HUDEP-2 (cell line): ENCODE results near the gene PSMD3.
"Not testable (repeated sequence)": the region's sequence is repeated elsewhere in the genome, so short reads cannot be mapped to it uniquely, and the experiment has no call there.

Experiments
- DNase-seq, 76 experiments: peaks; one replicate each; lab custom pipeline; 2025; ENCODE audit not compliant: unreplicated experiment in 76 of 76; lab: John Stamatoyannopoulos, UW

Gene PSMD3

DNA sequence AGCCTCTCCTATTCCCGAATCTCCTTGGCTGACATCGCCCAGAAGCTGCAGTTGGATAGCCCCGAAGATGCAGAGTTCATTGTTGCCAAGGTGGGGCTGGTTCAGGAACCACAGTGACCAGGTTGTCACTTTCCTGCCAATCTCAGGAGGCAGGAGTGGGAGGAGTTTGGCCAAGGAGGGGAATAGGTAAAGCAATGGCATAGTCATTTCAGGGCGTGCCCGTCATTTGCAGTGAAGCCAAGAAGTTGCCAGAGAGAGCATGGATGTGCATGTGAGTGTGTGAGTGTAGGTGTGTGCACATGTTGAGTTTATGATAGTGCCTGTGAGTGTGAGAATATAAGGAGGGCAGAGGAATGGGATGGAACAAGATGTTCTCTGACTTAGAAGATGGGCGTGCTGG, 14.8 kb downstream of the PSMD3 start:
- no peak for DNase-seq

DNA sequence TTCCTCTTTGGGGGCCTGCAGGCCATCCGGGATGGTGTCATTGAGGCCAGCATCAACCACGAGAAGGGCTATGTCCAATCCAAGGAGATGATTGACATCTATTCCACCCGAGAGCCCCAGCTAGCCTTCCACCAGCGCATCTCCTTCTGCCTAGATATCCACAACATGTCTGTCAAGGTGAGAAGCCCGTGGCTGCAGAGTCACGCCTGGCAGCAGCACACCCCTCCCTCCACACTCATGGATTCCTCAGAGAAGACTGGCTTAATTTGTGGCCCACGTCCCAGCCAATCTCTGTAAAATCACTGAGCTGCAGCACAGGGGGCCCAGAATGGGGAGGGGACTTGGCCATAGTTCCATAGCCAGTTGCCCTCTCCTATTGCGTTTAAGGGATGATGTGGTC, 15.6 kb downstream of the PSMD3 start:
- no peak for DNase-seq

DNA sequence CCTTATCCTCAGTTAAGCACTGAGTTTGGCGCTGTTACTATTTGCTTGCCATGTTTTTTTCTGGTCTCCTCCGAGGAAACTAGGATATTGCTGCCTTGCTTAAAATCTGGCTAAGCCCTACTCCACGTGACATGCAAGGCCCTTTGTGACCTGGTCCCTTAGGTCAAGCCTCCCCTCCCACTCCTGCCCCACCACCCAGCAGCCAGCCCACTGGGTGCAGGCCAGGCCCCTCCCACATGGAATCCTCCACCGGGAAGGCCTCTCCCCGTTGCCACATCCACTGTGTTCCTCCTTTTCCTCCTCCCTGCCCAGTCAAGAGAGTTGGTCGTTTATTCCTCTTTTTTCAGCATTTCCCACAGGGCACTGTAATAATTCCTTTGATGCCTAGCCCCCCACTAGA, 16.2 kb downstream of the PSMD3 start:
- no peak for DNase-seq

DNA sequence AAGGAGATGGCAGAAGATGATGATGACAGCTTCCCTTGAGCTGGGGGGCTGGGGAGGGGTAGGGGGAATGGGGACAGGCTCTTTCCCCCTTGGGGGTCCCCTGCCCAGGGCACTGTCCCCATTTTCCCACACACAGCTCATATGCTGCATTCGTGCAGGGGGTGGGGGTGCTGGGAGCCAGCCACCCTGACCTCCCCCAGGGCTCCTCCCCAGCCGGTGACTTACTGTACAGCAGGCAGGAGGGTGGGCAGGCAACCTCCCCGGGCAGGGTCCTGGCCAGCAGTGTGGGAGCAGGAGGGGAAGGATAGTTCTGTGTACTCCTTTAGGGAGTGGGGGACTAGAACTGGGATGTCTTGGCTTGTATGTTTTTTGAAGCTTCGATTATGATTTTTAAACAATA, 16.9 kb downstream of the PSMD3 start:
- DNase-seq: no peak

DNA sequence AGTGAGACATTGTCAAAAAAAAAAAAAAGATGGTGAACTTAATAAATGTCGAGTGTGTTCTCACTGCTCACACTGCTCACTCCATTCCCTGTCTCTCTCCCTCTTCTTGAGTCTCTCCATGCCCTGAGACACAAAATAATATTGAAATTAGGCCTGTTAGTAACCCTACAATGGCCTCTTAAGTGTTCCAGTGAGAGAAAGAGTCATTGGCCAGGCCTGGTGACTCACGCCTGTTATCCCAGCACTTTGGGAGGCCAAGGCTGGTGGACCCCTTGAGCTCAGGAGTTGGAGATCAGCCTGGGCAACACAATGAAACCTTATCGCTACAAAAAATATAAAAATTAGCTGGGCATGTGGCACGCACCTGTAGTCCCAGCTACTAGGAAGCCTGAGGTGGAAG, 18.5 kb downstream of the PSMD3 start:
- DNase-seq: no peak

DNA sequence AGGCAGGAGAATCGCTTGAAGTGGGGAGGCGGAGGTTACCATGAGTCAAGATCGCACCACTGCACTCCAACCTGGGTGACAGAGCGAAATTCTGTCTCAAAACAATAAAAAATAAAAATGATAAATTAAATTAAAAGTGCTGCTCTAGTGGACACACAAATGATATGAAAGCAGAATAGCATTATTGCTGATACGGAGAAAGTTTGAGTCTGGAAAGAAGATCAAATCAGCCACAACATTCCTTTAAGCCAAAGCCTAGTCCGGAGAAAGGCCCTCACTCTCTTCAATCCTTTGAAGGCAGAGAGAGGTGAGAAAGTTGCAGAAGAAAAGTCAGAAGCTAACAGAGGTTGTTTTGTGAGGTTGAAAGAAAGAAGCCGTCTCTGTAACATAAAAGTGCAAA, 19.6 kb downstream of the PSMD3 start:
- DNase-seq: no peak

DNA sequence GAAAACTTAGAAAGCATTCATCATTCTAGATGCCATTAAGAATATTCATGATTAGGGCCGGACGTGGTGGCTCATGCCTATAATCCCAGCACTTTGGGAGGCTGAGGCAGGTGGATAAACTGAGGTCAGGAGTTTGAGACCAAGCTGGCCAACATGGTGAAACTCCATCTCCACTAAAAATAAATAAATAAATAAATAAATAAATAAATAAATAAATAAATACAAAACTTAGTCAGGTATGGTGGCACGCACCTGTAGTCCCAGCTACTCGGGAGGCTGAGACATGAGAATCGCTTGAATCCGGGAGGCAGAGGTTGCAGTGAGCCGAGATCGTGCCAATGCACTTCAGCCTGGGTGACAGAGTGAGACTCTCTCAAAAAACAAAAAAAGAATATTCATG, 20.7 kb downstream of the PSMD3 start:
- not testable (repeated sequence) for DNase-seq

DNA sequence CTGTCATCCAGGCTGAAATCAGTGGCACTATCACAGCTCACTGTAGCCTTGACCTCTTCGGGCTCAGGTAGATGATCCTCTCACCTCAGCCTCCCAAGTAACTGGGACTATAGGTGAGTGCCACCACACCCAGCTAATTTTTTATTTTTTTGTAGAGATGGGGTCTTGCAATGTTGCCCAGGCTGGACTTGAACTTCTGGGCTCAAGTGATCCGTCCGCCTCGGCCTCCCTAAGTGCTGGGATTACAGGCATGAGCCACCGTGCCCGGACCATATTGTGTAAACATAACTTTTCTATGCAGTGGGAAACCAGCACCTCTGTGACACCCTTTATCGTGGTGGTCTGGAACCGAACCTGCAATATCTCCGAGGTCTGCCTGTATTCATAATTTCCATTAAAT, 23.5 kb downstream of the PSMD3 start:
- DNase-seq: no peak

DNA sequence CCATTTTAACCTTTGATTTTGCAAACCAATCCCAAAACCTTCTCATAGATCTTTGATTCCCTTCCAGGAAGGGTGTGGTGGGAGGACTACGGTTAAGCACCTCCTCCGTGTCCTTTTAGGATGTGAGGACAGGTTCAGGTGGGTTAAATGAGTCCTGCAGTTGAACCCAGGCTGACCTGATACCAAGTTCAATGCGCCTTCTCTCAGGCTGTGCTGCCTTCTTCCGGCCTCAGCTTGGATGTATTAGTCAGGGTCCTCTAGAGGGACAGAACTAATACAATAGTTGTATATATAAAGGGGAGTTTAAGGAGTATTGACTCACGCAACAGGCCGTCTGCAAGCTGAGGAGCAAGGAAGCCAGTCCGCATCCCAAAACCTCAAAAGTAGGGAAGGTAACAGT, 24.1 kb downstream of the PSMD3 start:
- DNase-seq: no peak

DNA sequence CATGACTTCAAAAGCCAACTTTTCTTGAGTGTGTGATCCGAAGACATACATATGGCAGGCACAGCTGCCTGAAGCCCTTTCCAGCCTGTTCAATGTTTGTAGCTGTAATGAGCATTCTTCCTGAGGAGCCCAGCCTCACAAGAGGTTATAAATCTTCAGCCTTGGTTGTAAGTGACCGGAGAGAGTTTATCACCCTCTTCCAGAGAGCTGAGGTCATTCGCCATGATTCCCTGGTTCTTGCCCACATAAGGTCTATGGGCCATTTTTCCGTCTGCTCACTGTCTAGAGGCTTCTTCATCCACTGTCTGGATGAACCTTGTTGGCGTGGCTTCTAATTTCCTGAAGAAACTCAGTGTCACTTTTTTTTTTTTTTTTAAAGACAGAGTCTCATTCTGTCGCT, 24.9 kb downstream of the PSMD3 start:
- no peak for DNase-seq

DNA sequence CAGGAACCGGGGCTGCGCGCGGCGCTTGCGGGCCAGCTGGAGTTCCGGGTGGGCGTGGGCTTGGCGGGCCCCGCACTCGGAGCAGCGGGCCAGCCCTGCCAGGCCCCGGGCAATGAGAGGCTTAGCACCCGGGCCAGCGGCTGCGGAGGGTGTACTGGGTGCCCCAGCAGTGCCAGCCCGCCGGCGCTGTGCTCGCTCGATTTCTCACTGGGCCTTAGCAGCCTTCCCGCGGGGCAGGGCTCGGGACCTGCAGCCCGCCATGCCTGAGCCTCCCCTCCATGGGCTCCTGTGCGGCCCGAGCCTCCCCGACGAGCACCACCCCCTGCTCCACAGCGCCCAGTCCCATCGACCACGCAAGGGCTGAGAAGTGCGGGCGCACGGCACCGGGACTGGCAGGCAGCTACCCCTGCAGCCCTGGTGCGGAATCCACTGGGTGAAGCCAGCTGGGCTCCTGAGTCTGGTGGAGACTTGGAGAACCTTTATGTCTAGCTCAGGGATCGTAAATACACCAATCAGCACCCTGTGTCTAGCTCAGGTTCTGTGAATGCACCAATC, 30.4 kb downstream of the PSMD3 start:
- not testable (repeated sequence) for DNase-seq

DNA sequence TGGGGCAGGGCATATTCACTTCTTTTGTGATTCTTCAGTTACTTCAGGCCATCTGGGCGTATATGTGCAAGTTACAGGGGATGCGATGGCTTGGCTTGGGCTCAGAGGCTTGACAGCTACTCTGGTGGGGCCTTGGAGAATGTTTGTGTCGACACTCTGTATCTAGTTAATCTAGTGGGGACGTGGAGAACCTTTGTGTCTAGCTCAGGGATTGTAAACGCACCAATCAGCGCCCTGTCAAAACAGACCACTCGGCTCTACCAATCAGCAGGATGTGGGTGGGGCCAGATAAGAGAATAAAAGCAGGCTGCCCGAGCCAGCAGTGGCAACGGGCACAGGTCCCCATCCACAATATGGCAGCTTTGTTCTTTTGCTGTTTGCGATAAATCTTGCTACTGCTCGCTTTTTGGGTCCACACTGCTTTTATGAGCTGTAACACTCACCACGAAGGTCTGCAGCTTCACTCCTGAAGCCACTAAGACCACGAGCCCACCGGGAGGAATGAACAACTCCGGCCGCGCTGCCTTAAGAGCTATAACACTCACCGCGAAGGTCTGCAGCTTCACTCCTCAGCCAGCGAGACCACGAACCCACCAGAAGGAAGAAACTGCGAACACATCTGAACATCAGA, 31.5 kb downstream of the PSMD3 start:
- DNase-seq: not testable (repeated sequence)

DNA sequence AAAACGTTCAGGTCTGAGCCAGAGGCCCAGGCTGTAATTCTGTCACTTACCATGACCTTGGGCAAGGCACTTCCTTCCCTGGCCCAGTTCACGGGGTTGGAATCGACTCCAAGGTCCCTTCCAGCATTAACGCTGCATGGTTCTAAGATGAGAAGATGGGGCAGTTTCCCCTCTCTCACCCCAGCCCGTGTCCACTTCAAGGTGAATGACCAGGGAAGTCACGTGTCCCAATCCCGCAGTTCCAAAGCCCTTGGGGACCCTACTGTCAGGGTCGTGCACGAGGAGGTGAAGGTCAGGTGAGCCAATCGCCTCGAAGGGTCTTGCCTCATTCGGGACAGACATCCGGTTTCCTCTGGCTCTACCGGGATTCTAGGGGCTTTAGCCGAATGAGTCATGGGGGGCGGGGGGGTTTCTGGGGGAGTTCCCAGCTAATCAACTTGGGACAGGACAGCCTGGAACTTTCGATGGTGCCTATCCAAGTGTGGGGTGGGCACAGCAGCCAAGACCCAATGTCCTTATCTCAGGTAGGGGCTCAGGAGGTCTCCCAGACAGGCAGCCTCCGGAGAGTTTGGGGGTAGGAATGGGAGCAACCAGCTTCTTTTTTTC, 33.9 kb downstream of the PSMD3 start:
- DNase-seq: no peak

DNA sequence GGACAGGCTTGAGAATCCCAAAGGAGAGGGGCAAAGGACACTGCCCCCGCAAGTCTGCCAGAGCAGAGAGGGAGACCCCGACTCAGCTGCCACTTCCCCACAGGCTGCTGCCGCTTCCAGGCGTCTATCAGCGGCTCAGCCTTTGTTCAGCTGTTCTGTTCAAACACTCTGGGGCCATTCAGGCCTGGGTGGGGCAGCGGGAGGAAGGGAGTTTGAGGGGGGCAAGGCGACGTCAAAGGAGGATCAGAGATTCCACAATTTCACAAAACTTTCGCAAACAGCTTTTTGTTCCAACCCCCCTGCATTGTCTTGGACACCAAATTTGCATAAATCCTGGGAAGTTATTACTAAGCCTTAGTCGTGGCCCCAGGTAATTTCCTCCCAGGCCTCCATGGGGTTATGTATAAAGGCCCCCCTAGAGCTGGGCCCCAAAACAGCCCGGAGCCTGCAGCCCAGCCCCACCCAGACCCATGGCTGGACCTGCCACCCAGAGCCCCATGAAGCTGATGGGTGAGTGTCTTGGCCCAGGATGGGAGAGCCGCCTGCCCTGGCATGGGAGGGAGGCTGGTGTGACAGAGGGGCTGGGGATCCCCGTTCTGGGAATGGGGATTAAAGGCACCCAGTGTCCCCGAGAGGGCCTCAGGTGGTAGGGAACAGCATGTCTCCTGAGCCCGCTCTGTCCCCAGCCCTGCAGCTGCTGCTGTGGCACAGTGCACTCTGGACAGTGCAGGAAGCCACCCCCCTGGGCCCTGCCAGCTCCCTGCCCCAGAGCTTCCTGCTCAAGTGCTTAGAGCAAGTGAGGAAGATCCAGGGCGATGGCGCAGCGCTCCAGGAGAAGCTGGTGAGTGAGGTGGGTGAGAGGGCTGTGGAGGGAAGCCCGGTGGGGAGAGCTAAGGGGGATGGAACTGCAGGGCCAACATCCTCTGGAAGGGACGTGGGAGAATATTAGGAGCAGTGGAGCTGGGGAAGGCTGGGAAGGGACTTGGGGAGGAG, 34.7 kb downstream of the PSMD3 start, which contains the start of gene CSF3:
CSF3 (plus strand) TSS at position 436 of the 993 bp plus-strand sequence; CDS start at position 471, 35 bp downstream.
- DNase-seq: no peak

DNA sequence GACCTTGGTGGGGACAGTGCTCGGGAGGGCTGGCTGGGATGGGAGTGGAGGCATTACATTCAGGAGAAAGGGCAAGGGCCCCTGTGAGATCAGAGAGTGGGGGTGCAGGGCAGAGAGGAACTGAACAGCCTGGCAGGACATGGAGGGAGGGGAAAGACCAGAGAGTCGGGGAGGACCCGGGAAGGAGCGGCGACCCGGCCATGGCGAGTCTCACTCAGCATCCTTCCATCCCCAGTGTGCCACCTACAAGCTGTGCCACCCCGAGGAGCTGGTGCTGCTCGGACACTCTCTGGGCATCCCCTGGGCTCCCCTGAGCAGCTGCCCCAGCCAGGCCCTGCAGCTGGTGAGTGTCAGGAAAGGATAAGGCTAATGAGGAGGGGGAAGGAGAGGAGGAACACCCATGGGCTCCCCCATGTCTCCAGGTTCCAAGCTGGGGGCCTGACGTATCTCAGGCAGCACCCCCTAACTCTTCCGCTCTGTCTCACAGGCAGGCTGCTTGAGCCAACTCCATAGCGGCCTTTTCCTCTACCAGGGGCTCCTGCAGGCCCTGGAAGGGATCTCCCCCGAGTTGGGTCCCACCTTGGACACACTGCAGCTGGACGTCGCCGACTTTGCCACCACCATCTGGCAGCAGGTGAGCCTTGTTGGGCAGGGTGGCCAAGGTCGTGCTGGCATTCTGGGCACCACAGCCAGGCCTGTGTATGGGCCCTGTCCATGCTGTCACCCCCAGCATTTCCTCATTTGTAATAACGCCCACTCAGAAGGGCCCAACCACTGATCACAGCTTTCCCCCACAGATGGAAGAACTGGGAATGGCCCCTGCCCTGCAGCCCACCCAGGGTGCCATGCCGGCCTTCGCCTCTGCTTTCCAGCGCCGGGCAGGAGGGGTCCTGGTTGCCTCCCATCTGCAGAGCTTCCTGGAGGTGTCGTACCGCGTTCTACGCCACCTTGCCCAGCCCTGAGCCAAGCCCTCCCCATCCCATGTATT, 35.7 kb downstream of the PSMD3 start:
- no peak for DNase-seq

DNA sequence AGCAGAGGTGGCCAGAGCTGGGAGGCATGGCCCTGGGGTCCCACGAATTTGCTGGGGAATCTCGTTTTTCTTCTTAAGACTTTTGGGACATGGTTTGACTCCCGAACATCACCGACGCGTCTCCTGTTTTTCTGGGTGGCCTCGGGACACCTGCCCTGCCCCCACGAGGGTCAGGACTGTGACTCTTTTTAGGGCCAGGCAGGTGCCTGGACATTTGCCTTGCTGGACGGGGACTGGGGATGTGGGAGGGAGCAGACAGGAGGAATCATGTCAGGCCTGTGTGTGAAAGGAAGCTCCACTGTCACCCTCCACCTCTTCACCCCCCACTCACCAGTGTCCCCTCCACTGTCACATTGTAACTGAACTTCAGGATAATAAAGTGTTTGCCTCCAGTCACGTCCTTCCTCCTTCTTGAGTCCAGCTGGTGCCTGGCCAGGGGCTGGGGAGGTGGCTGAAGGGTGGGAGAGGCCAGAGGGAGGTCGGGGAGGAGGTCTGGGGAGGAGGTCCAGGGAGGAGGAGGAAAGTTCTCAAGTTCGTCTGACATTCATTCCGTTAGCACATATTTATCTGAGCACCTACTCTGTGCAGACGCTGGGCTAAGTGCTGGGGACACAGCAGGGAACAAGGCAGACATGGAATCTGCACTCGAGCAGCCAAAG, 36.9 kb downstream of the PSMD3 start:
- DNase-seq: no peak

DNA sequence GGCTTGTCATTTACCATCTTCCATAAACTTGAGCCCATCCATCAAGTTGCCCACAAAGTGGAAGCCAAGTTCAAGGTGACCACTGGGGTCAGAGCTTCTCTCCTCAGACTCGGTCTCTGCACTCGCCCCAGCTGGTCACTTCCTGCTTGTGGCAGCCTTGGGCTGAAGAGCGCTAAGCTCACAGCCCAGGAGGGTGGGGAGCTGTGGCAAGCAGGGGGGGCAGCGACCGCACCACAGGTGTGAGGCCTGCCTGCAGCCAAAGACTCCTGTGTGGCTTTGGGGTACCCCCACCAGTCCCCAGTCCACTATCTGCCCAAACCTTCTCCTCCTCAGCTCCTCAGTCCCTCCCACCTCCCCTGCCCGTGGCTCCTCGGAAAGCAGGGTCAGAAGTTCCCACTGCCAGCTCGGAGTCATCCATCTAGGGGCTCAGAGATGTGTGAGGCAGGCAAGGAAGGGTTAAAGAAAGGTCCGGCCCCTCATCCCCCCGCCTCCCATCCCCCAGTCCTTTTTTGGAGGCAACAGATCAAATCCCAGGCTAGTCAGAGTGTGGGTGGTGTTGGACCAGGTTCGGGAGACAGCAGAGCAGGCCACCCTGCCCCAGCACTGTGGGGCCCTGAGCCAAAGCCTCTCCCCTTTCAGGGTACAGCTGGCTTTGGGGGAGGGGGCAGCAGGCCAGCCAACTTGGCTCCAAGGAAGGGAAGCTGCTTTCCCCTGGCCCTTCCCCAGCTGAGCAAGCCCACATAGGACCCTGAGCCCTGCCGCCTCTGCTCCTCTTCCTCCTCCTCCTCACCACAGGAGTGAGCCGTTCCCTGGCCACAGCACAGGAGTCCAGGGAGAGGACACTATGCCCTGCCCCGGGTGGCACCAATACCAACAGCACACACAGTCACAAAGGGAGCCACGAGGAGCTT, 37.9 kb downstream of the PSMD3 start:
- DNase-seq: no peak

DNA sequence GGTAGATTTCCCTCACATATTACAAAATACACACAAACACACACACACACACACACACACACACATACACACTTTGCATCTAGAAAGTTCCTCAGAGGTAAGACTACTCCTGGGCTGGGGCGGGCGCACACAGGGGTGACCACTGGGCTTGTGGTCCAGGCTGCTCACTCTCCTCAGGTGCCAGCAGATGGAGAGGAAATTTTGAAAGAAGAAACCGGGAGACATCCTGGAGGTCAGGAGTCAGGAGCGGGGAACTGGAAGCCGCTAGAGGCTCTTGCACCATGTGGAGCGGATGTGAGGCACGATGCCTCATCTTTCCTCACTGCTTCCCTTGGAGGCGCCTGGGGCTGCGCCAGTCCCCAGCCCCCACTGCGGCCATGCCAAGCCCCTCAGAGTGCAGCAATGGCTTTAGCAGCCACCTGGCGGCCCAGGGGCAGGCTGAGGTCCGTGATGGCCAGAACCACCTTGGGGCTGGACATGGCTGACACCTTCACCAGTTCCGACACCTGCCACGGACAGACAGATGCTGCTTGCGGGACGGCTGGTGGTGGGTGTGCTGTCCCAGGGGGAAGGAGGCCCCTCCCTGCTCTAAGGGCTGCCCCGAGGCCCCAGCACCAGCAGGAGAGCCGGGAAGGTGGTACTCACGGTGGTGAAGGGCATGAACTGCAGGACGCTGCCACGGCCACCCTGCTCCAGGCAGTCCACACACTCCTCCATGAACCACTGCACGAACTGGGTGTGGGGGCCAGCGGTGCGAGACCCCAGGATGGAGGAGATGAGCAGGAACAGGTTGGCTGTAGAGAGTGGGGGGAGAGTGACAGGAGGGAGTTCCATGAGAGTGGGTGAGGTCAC, 38.8 kb downstream of the PSMD3 start:
- DNase-seq: no peak
